ENCODE measurements around the gene GPS1. TPM values are rescaled to one million over a fixed set of nuclear protein-coding genes. Genes with fewer than 3 reads are reported as not detected.

GPS1 gene
- polyA plus RNA-seq, 1 donor, result 97.1 TPM

DNA sequence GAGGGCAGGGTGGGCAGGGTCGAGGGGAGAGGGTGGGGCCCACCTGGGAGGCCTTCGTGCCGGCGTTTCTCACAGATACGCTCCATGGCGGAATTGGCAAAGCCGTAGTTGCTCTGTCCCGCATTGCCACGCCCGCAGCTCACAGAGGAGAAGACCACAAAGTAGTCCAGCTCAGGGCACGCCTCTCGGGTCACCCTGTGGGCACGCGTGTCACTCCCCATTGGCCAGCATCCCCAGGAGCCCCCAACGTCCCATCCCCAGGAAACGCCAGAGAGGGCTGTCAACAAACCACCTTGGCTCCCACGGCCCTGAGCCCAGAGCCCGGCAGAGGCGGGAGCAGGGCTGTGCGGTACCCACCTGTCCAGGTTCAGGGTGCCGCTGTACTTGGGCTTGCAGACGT, 30.3 kb downstream of the GPS1 start:
- Histone ChIP-seq H3K9me3 (ENCODE audit: control insufficient read depth, low read depth, low read length) (peaks cover 4% of the 10 kb centered on the region), H3K27me3 (ENCODE audit: control insufficient read depth, insufficient read depth, low read length) (no peaks in the 10 kb centered on the region), H3K36me3 (ENCODE audit: control insufficient read depth, insufficient read depth, low read length) (peaks cover 73% of the 10 kb centered on the region), H3K4me1 (ENCODE audit: control insufficient read depth, insufficient read depth, low read length) (peaks cover 3% of the 10 kb centered on the region), H3K4me3 (ENCODE audit: low read length) (no peak overlapping the region), H3K27ac (ENCODE audit: low read length) (no peak overlapping the region)
- WGBS (ENCODE audit: insufficient coverage, low lambda C conversion rate), result no CpG with 5 or more reads among the region's 22 CpGs
- no peak for DNase-seq

DNA sequence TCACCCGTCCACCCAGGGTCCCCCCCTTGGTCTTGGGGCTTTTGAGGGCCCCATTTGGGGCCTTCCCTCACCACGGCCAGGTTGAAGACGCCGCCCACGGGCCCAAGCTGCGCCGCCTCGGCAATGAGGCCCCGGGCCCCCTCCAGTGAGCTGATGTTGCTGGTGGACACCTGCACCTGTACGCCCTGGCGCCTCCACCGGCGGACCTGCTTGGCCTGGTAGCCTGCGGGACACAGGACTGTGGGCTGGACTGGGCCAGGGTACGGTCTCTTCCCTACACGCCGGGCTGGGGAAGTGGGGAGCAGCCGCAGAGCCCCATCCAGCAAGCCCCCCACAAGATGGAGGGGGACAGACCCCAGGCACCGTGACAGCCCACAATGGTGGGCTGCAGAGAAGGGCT, 30.8 kb downstream of the GPS1 start:
- no CpG with 5 or more reads among the region's 19 CpGs for WGBS (ENCODE audit: insufficient coverage, low lambda C conversion rate)
- H3K36me3 ChIP-seq (ENCODE audit: control insufficient read depth, insufficient read depth, low read length), result peaks cover 78% of the 10 kb centered on the region
- H3K4me3 ChIP-seq (ENCODE audit: low read length), result no peak overlapping the region

DNA sequence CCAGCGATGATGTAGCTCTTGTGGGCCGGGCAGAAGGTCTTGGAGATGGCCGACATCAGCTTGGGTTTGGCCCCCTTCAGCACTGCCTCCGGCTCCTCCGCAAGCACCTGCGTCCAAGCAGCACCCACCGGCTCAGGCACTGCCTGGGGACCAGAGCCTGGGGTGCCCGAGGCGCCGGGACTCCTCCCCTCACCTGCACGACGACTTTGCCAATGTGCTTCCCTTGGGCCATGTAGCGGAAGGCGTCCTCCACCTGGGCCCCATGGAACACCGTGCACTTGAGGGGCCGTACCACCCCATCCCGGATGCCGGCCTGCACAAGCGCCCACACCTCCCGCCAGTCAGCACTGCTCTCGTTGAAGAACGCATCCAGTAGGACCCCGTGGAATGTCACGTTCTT, 31.3 kb downstream of the GPS1 start:
- Histone ChIP-seq H3K4me3 (ENCODE audit: low read length) (no peak overlapping the region), H3K9me3 (ENCODE audit: control insufficient read depth, low read depth, low read length) (peaks cover 4% of the 10 kb centered on the region), H3K27me3 (ENCODE audit: control insufficient read depth, insufficient read depth, low read length) (no peaks in the 10 kb centered on the region), H3K36me3 (ENCODE audit: control insufficient read depth, insufficient read depth, low read length) (peaks cover 82% of the 10 kb centered on the region), H3K4me1 (ENCODE audit: control insufficient read depth, insufficient read depth, low read length) (no peaks in the 10 kb centered on the region), H3K27ac (ENCODE audit: low read length) (no peak overlapping the region)
- no peak for DNase-seq
- WGBS (ENCODE audit: insufficient coverage, low lambda C conversion rate), result no CpG with 5 or more reads among the region's 24 CpGs

More for the DNA sequence above, 30.8 kb downstream of the GPS1 start:
- Histone ChIP-seq H3K27me3 (ENCODE audit: control insufficient read depth, insufficient read depth, low read length) (no peaks in the 10 kb centered on the region), H3K27ac (ENCODE audit: low read length) (no peak overlapping the region), H3K4me1 (ENCODE audit: control insufficient read depth, insufficient read depth, low read length) (peaks cover 3% of the 10 kb centered on the region), H3K9me3 (ENCODE audit: control insufficient read depth, low read depth, low read length) (peaks cover 4% of the 10 kb centered on the region)
- DNase-seq, result no peak

DNA sequence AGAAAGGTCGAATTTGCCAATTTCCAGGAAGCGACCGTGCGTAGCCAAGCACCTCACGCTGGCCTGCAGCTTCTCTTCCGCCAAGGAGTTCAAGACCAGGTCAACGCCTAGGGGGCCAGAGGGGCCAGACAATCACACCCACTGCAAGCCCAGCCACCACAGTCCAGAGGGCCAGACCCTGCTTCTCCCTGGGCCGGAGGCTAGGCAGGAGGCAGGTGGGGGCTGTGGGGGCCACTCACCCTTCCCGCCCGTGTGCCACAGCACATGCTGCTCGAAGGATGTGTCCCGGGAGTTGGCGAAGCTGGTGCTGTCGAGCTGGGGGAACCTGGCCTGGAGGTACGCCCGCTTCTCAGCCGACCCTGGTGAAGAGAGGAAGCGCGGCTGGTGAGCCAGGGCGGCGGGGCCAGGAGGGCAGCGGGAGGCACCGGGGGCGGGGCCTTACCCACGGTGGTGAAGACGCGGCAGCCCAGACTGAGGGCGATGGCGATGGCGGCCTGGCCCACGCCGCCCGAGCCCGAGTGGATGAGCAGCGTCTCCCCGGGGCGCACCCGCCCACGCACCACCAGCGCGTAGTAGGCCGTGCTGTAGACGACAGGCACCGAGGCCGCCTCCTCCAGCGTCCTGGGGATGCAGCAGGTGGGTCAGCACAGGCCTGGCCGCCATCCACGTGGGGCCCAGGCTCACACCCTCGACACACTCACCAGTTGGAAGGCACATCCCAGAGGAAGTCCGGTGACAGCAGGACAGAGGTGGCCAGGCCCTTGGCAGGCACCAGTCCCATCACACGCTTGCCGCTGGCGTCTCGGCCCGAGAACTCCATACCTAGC, 32.0 kb downstream of the GPS1 start:
- Histone ChIP-seq H3K9me3 (ENCODE audit: control insufficient read depth, low read depth, low read length) (peaks cover 4% of the 10 kb centered on the region), H3K27ac (ENCODE audit: low read length) (no peak overlapping the region), H3K27me3 (ENCODE audit: control insufficient read depth, insufficient read depth, low read length) (no peaks in the 10 kb centered on the region), H3K4me3 (ENCODE audit: low read length) (no peak overlapping the region), H3K36me3 (ENCODE audit: control insufficient read depth, insufficient read depth, low read length) (peaks cover 89% of the 10 kb centered on the region), H3K4me1 (ENCODE audit: control insufficient read depth, insufficient read depth, low read length) (no peaks in the 10 kb centered on the region)
- no peak for DNase-seq
- WGBS (ENCODE audit: insufficient coverage, low lambda C conversion rate), result 87% methylated on average over 4 of the region's 55 CpGs

GRCh38 chr17:82084373-82085030, 32.8 kb downstream of the GPS1 start:
- WGBS (ENCODE audit: insufficient coverage, low lambda C conversion rate), result no CpG with 5 or more reads among the region's 31 CpGs
- Histone ChIP-seq H3K36me3 (ENCODE audit: control insufficient read depth, insufficient read depth, low read length) (peaks cover 92% of the 10 kb centered on the region), H3K4me3 (ENCODE audit: low read length) (no peak overlapping the region)

GRCh38 chr17:82085031-82085861, 33.5 kb downstream of the GPS1 start:
- peaks cover 3% of the 10 kb centered on the region for H3K9me3 ChIP-seq (ENCODE audit: control insufficient read depth, low read depth, low read length)
- no peak overlapping the region for H3K27ac ChIP-seq (ENCODE audit: low read length)
- 90% methylated on average over 2 of the region's 49 CpGs for WGBS (ENCODE audit: insufficient coverage, low lambda C conversion rate)
- H3K4me3 ChIP-seq (ENCODE audit: low read length), result no peak overlapping the region
- H3K36me3 ChIP-seq (ENCODE audit: control insufficient read depth, insufficient read depth, low read length), result peaks cover 93% of the 10 kb centered on the region
- H3K4me1 ChIP-seq (ENCODE audit: control insufficient read depth, insufficient read depth, low read length), result no peaks in the 10 kb centered on the region
- no peak for DNase-seq
- no peaks in the 10 kb centered on the region for H3K27me3 ChIP-seq (ENCODE audit: control insufficient read depth, insufficient read depth, low read length)

More at GRCh38 chr17:82084373-82085030, 32.8 kb downstream of the GPS1 start:
- no peak overlapping the region for H3K27ac ChIP-seq (ENCODE audit: low read length)
- no peak for DNase-seq
- no peaks in the 10 kb centered on the region for H3K4me1 ChIP-seq (ENCODE audit: control insufficient read depth, insufficient read depth, low read length)
- H3K27me3 ChIP-seq (ENCODE audit: control insufficient read depth, insufficient read depth, low read length), result no peaks in the 10 kb centered on the region
- peaks cover 4% of the 10 kb centered on the region for H3K9me3 ChIP-seq (ENCODE audit: control insufficient read depth, low read depth, low read length)

DNA sequence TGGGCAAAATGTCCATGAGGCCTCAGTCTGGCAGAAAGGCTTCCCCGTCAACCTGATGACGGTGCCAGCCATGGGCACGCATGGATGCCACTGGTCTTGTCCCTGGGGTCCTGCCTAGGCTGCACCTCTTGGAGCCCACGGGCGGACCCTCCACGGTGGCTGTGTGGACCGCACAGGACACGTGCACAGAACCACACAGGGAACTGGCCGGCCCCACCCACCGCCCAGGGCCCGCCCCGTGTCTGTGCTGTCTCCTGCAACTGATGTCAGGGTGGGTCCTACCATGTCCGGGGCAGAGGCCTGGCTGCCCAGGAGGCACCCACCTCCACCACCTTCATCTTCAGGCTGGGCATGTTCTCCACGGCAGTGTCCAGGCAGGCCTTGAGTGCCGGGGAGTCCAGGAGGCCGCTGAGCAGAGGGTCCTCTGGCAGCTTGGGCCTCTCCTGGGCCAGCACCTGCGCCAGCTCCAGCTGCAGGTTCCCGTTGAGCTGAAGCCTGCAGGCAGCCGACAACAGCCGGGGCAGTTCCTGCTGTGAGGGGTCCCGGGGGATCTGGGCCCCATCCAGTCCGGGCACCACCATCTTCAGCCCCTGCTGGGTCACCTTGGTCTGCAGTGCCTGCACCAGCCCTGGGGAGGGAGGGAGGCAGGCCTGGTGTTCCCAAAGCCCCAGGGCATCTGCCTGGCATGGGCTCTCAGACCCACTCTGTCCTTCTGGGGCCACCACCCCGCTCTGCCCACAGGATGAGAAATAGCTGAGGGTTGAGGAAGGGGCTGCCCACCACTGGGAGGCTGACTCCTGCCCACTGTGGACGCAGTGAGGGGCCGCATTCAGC, 34.5 kb downstream of the GPS1 start:
- no CpG with 5 or more reads among the region's 25 CpGs for WGBS (ENCODE audit: insufficient coverage, low lambda C conversion rate)
- no peaks in the 10 kb centered on the region for H3K9me3 ChIP-seq (ENCODE audit: control insufficient read depth, low read depth, low read length)
- no peaks in the 10 kb centered on the region for H3K27me3 ChIP-seq (ENCODE audit: control insufficient read depth, insufficient read depth, low read length)
- peaks cover 93% of the 10 kb centered on the region for H3K36me3 ChIP-seq (ENCODE audit: control insufficient read depth, insufficient read depth, low read length)
- no peaks in the 10 kb centered on the region for H3K4me1 ChIP-seq (ENCODE audit: control insufficient read depth, insufficient read depth, low read length)
- H3K27ac ChIP-seq (ENCODE audit: low read length), result no peak overlapping the region
- no peak for DNase-seq
- H3K4me3 ChIP-seq (ENCODE audit: low read length), result no peak overlapping the region

- no peak overlapping the region for H3K4me3 ChIP-seq (ENCODE audit: low read length)
- no CpG with 5 or more reads among the region's 39 CpGs for WGBS (ENCODE audit: insufficient coverage, low lambda C conversion rate)
- H3K9me3 ChIP-seq (ENCODE audit: control insufficient read depth, low read depth, low read length), result no peaks in the 10 kb centered on the region
- H3K4me1 ChIP-seq (ENCODE audit: control insufficient read depth, insufficient read depth, low read length), result no peaks in the 10 kb centered on the region
- H3K27ac ChIP-seq (ENCODE audit: low read length), result no peak overlapping the region
- peaks cover 94% of the 10 kb centered on the region for H3K36me3 ChIP-seq (ENCODE audit: control insufficient read depth, insufficient read depth, low read length)
- no peaks in the 10 kb centered on the region for H3K27me3 ChIP-seq (ENCODE audit: control insufficient read depth, insufficient read depth, low read length)
- DNase-seq, result no peak
These were observed 35.5 kb downstream of the GPS1 start for GRCh38 chr17:82086941-82087906.

Data from large intestine (tissue), 3 donors.